Activated CD8-positive, alpha-beta memory T cell treated with anti-CD3 and anti-CD28 coated beads, Interleukin-2, amount 10 ng/mL, durations not matched to agents 7 days and 5 days (primary cell): ENCODE results near the gene C8A. TPM values are rescaled to one million over a fixed set of nuclear protein-coding genes. Genes with fewer than 3 reads are reported as not detected.

Experiments
- ATAC-seq: fragments of 150-1000 bp; cut with Tn5 transposase; one replicate; pipeline ENCODE4 v1.10.0; 2021; ENCODE audit warnings: moderate library complexity
- CTCF ChIA-PET: fragments of 350-600 bp; sonication (Branson Sonifier 250); formaldehyde crosslinking; loops from one replicate; lab custom pipeline; 2021; ENCODE audit warnings: antibody characterized with exemption; lab: Charles Lee
- DNase-seq: peaks from one replicate; pipeline ENCODE4 v3.0.0-alpha.2; 2020
- H3K27ac Mint-ChIP-seq: one replicate; pipeline ENCODE4 v1.8.0; 2021; ENCODE audit warnings: mild to moderate bottlenecking, mixed read lengths
- H3K27me3 Mint-ChIP-seq: one replicate; pipeline ENCODE4 v1.8.0; 2021; ENCODE audit warnings: mixed read lengths
- H3K36me3 Mint-ChIP-seq: one replicate; pipeline ENCODE4 v1.8.0; 2021; ENCODE audit warnings: mild to moderate bottlenecking, mixed read lengths
- H3K4me1 Mint-ChIP-seq: one replicate; pipeline ENCODE4 v1.8.0; 2021; ENCODE audit warnings: mixed read lengths
- H3K4me3 Mint-ChIP-seq: one replicate; pipeline ENCODE4 v1.8.0; 2021; ENCODE audit warnings: mild to moderate bottlenecking, moderate library complexity, mixed read lengths
- H3K9me3 Mint-ChIP-seq: one replicate; pipeline ENCODE4 v1.8.0; 2022; ENCODE audit warnings: low read depth, mixed read lengths
- total RNA-seq, 2 experiments: library from RNA; stranded (reverse); gene quantifications; one replicate each; pipeline ENCODE4 v1.2.3, GENCODE V29; 2021

C8A gene
- total RNA-seq, 2 experiments from 2014 or later: not detected

- DNase-seq: no peak
- CTCF ChIA-PET: no interaction called here
- no peak overlapping the region for H3K4me3 Mint-ChIP-seq
- no peaks in the 10 kb centered on the region for H3K4me1 Mint-ChIP-seq
- no peaks in the 10 kb centered on the region for H3K27me3 Mint-ChIP-seq
- no peaks in the 10 kb centered on the region for H3K9me3 Mint-ChIP-seq
- no peak overlapping the region for H3K27ac Mint-ChIP-seq
- no peak for ATAC-seq
- no peaks in the 10 kb centered on the region for H3K36me3 Mint-ChIP-seq
Observed at GRCh38 chr1:56957931-56958330, 103.3 kb downstream of the C8A start.

DNA sequence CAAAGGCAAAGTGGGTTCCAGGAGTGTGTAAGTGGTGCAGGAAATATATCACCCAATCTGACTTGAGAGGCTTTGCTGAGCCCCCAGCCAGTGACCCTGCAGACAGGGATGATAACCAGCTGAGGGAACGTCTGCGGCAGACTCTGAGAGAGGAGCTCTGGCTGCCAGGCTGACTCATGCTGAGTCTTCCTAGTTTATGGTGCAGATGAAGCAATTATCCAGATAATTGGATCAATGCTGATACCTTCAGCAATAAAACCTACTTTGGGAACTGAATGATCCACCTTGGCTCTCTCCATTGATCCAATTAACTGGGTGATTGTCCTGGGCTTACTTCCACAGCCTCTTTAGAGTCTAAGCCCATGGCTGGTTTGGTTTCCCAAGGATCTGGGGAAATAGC is 103.9 kb downstream of the C8A start:
- Mint-ChIP-seq H3K36me3 (no peaks in the 10 kb centered on the region), H3K27ac (no peak overlapping the region), H3K9me3 (no peaks in the 10 kb centered on the region), H3K27me3 (no peaks in the 10 kb centered on the region), H3K4me1 (no peaks in the 10 kb centered on the region), H3K4me3 (no peak overlapping the region)
- CTCF ChIA-PET: no interaction called here
- DNase-seq: no peak
- ATAC-seq: no peak

DNA sequence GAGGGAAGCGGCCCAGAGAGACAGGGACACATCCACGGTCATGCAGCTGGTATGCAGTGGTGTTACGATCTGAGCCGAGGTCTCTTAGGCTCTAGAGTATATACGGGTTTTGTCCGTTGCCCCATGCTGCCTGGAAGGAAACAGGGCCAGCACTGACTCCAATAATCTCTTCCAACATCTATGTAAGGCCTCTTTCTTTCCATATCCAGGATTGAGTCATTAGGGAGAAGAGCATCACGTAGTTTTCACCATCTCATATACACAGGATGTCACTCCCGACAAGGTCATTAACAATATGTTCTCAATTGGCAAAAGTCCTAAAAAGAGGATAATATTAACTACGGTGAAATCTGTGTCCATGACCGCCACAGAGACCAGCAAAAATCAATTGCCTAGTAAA is 106.8 kb downstream of the C8A start:
- Mint-ChIP-seq H3K9me3 (no peaks in the 10 kb centered on the region), H3K36me3 (no peaks in the 10 kb centered on the region), H3K4me3 (no peak overlapping the region), H3K4me1 (no peaks in the 10 kb centered on the region), H3K27ac (no peak overlapping the region), H3K27me3 (no peaks in the 10 kb centered on the region)
- ATAC-seq: no peak
- DNase-seq: no peak
- CTCF ChIA-PET: no interaction called here

GRCh38 chr1:56963667-56964066 is 109.1 kb downstream of the C8A start:
- CTCF ChIA-PET: no interaction called here

GRCh38 chr1:56964349-56965017 is 109.9 kb downstream of the C8A start:
- H3K27ac Mint-ChIP-seq: no peak overlapping the region
- ATAC-seq: no peak
- CTCF ChIA-PET: no interaction called here

More at GRCh38 chr1:56963667-56964066, 109.1 kb downstream of the C8A start:
- ATAC-seq: no peak
- Mint-ChIP-seq H3K4me3 (no peak overlapping the region), H3K4me1 (no peaks in the 10 kb centered on the region), H3K27ac (no peak overlapping the region), H3K9me3 (peaks cover 1% of the 10 kb centered on the region), H3K27me3 (no peaks in the 10 kb centered on the region), H3K36me3 (no peaks in the 10 kb centered on the region)
- no peak for DNase-seq

DNA sequence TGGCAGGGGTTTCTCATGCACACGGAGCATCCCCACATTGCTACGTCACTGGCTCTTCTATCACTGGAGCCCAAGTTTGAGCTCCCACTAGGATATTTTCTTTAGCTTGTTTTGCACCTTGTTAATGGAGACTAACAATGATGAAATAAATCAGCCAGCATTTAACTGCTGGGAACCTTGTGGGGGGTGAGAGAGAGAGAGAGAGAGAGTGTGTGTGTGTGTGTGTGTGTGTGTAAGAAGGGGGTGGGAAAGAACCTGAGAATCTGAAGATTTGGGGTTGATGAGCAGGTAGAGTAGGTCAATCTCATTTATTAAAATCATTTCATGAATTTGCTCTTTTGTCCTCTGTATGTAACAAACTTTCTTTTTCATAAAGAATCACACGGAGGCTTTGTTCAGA is 110.6 kb downstream of the C8A start:
- no peak overlapping the region for H3K27ac Mint-ChIP-seq
- H3K4me1 Mint-ChIP-seq: no peaks in the 10 kb centered on the region
- no peaks in the 10 kb centered on the region for H3K27me3 Mint-ChIP-seq
- no peak for ATAC-seq
- no peak overlapping the region for H3K4me3 Mint-ChIP-seq
- no peak for DNase-seq
- CTCF ChIA-PET: no interaction called here
- peaks cover 4% of the 10 kb centered on the region for H3K9me3 Mint-ChIP-seq
- H3K36me3 Mint-ChIP-seq: no peaks in the 10 kb centered on the region

More at GRCh38 chr1:56964349-56965017, 109.9 kb downstream of the C8A start:
- H3K4me3 Mint-ChIP-seq: no peak overlapping the region
- H3K4me1 Mint-ChIP-seq: no peaks in the 10 kb centered on the region
- DNase-seq: no peak
- no peaks in the 10 kb centered on the region for H3K36me3 Mint-ChIP-seq
- no peaks in the 10 kb centered on the region for H3K27me3 Mint-ChIP-seq
- peaks cover 4% of the 10 kb centered on the region for H3K9me3 Mint-ChIP-seq

DNA sequence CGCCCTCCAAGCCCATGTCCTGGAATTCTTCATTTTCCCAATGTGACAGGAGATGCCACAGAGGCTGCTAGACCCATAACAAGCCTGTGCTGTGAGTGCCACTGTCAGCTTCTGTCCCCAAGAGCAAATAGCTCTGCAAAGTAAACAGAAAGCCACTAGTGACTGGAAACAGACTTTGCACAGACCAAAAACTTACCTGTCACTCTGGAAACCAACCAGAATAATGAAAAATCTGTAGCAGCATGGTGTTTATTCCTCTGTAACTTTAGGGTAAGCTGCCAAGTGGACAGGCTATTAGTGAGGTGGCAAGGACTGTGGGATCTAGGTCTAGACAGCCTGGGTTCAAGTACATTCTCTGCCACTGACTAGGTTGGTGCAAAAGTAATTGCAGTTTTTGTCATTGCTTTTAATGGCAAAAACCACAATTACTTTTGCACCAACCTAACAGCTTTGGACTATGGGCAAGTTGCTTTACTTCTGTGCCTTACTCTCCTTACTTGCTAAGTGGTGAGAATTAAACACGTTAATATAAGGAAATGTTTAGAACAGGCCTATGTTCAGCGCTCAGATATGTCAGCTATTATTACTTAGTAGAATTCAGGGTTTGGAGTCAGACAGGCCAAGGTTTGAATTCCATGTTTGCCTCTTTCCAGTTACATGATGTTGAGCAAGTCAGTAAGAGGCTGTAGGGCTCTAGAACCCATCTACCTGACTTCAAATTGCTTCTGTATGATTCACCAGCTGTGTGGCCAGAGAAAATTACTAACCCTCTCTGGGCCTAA is 111.5 kb downstream of the C8A start, which contains the start of gene C8B:
Gene C8B, minus strand, starts transcription at position 100 of the 782 bp plus-strand sequence. Its CDS starts 67 bp downstream, at position 33.
- no peaks in the 10 kb centered on the region for H3K4me1 Mint-ChIP-seq
- CTCF ChIA-PET: no interaction called here

DNA sequence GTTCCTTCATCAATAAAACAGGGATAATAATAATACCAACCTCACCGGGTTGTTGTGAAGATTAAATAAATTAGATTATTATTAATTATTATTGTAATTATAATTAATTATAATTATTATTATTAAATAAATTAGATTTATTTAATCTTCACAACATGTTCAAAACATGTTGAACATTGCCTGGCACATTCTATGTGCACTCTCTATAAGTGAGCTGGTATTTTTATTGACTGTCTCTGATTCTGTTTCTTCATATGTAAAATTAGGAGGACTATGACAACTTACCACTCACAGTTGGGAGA is 112.1 kb downstream of the C8A start:
- no peak for ATAC-seq
- peaks cover 4% of the 10 kb centered on the region for H3K9me3 Mint-ChIP-seq
- DNase-seq: no peak

More for the DNA sequence above, 111.5 kb downstream of the C8A start, which contains the start of gene C8B:
- DNase-seq (no peak), ATAC-seq (no peak)
- H3K36me3 Mint-ChIP-seq: no peaks in the 10 kb centered on the region
- H3K27ac Mint-ChIP-seq: no peak within 1 kb of the TSS
- H3K27me3 Mint-ChIP-seq: no peaks in the 10 kb centered on the region
- H3K4me3 Mint-ChIP-seq: no peak within 1 kb of the TSS
- H3K9me3 Mint-ChIP-seq: peaks cover 4% of the 10 kb centered on the region

DNA sequence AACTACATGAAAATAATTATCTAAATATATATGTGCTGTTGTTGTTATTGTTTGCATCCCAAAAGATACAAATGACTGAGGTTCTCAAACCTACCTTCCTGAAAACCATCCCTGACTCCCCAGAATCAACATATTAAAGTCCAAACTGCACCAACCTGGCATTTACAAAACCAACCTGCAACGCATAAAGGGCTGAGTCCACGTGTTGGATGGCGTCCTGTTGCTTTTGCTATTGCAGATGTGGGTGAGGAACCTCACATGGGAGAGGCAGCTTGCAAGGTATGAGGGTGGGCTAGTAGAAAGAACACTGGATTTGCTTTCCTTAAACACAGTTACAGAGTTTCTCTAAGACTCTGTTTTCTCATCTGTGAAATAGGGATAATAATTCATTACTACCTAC is 112.8 kb downstream of the C8A start:
- DNase-seq: no peak
- peaks cover 4% of the 10 kb centered on the region for H3K9me3 Mint-ChIP-seq
- no peak overlapping the region for H3K27ac Mint-ChIP-seq
- CTCF ChIA-PET: no interaction called here
- ATAC-seq: no peak
- no peaks in the 10 kb centered on the region for H3K36me3 Mint-ChIP-seq
- no peaks in the 10 kb centered on the region for H3K27me3 Mint-ChIP-seq
- no peak overlapping the region for H3K4me3 Mint-ChIP-seq
- no peaks in the 10 kb centered on the region for H3K4me1 Mint-ChIP-seq

More for the DNA sequence above, 112.1 kb downstream of the C8A start:
- H3K27ac Mint-ChIP-seq: no peak overlapping the region
- H3K4me1 Mint-ChIP-seq: no peaks in the 10 kb centered on the region
- no peaks in the 10 kb centered on the region for H3K36me3 Mint-ChIP-seq
- H3K4me3 Mint-ChIP-seq: no peak overlapping the region
- CTCF ChIA-PET: no interaction called here
- H3K27me3 Mint-ChIP-seq: no peaks in the 10 kb centered on the region

Other genes starting within 250 kb of the C8A start
- gene PRKAA2, start 209.5 kb upstream of the C8A start, total RNA-seq: not detected
- gene FYB2, start 35.4 kb upstream of the C8A start, total RNA-seq: not detected
- gene C8B, start 111.2 kb downstream of the C8A start, total RNA-seq: not detected